Uterus (tissue), 2 donors: ENCODE measurements around the gene MRPL54.

ENCODE experiments used
- POLR2A ChIP-seq, 2 donors: fragments of 450-650 bp; IDR thresholded peaks; one replicate each; pipeline ENCODE4 v1.6.1; 2016; ENCODE audit warnings: antibody characterized with exemption in 2 of 2, mild to moderate bottlenecking in 1 of 2, moderate library complexity in 1 of 2
- TF ChIP-seq, protein P1 (sequence below), 4 experiments: fragments of 200-600 bp in 2 of 4; fragments of 450-650 bp in 2 of 4; sonication (generic) in 2 of 4; IDR thresholded peaks; one replicate each; pipeline ENCODE4 v1.5.1; 2016 to 2019; ENCODE audit warnings: antibody characterized with exemption in 4 of 4, mild to moderate bottlenecking in 2 of 4, moderate library complexity in 1 of 4

DNA sequence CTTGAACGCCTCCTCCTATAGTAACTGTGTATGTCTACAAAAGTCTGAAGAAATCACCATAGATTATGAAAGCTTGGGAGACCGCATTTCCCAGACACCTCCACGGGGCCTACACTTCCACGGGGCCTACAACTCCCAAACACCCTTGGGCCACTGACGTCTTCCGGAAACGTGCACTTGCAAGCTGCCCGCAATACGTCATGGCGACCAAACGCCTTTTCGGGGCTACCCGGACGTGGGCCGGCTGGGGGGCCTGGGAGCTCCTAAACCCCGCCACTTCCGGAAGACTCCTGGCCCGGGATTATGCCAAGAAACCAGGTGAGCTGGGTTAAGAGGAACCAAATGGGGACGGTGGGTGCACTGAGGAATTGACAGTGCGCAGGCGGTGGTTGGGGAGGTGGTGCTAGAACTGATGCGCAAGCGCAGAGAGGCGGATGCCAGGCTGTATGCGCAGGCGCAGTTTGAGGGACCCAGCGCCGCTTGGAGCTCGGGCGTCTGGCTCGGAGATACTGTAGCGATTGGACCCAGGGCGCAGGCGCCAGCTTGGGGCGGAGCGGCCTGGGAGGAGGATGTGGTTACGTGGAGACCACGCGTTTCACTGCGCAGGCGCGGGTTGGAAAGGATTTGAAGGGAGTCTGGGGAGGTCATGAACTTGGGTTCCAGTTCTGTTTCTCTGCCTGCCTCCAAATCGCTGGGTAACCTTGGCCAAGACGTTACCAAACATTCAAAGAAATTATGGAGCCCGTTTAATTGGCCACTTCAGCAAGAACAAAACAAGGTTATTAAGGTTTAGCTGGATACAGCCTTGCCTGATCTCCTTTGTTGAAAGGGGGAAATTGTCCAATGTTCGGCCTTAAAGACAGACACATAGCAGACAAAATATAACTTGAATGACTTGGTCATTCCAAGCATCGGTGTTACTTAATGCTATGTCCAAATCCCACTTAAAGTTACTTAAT is at the start of gene MRPL54:
- TF ChIP-seq, protein P1, sequence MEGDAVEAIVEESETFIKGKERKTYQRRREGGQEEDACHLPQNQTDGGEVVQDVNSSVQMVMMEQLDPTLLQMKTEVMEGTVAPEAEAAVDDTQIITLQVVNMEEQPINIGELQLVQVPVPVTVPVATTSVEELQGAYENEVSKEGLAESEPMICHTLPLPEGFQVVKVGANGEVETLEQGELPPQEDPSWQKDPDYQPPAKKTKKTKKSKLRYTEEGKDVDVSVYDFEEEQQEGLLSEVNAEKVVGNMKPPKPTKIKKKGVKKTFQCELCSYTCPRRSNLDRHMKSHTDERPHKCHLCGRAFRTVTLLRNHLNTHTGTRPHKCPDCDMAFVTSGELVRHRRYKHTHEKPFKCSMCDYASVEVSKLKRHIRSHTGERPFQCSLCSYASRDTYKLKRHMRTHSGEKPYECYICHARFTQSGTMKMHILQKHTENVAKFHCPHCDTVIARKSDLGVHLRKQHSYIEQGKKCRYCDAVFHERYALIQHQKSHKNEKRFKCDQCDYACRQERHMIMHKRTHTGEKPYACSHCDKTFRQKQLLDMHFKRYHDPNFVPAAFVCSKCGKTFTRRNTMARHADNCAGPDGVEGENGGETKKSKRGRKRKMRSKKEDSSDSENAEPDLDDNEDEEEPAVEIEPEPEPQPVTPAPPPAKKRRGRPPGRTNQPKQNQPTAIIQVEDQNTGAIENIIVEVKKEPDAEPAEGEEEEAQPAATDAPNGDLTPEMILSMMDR (IDR thresholded peaks at IDR 0.05) = peak in 2 of 4 experiments; percentile 14 to 17
- TF ChIP-seq POLR2A (IDR thresholded peaks at IDR 0.05) = peak; percentile 73 to 91
